Adrenal gland (tissue), 5 donors: ENCODE data around the gene CLEC4G.

Experiments
- CTCF ChIP-seq, 6 experiments: fragments of 450-650 bp in 4 of 6; fragments of 200-600 bp in 2 of 6; sonication (generic) in 1 of 6; IDR thresholded peaks; 1 replicate in 5 of 6; 2 replicates in 1 of 6; pipeline versions ENCODE4 v1.5.1 to v1.8.0; 2016 to 2021; ENCODE audit warnings: antibody characterized with exemption in 6 of 6, mild to moderate bottlenecking in 2 of 6, moderate library complexity in 1 of 6
- POLR2A ChIP-seq, 2 donors: fragments of 450-650 bp; IDR thresholded peaks; one replicate each; pipeline ENCODE4 v1.6.1; 2017; ENCODE audit warnings: antibody characterized with exemption in 2 of 2, mild to moderate bottlenecking in 2 of 2, moderate library complexity in 1 of 2
- donor health status: DM: no; HTN: no; CAD: no.

DNA sequence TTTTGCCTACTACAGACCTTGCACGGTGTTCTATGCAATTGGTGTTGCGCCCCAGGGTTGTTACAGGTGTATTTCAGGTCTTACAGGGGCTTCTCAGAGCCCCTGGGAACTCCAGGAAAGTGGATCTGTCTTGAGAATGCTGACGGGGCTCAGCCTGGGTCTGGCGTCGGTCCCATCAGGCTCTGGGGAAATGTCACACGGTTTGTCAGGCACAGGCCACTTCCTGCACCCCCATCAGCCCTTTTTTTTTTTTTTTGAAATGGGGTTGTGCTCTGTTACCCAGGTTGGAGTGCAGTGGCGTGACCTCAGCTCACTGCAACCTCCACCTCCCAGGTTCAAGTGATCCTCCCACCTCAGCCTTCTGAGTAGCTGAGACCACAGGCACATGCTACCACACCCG lies 13.2 kb downstream of the CLEC4G start:
- TF ChIP-seq POLR2A (IDR thresholded peaks at IDR 0.05) = no peak
- no peak for TF ChIP-seq CTCF (IDR thresholded peaks at IDR 0.05)
